SK-N-SH treated with all-trans-retinoic acid at 6 μM for 48 hours (cell line): ENCODE results near the gene CBLN4.

ENCODE experiments used
- ATAC-seq: fragments of 200-7000 bp; cut with Tn5 transposase; 3 replicates; pipeline ENCODE4 v1.9.1; 2020; ENCODE audit warnings: mild to moderate bottlenecking, moderate library complexity
- ARNTL ChIP-seq: fragments of 450-650 bp; formaldehyde crosslinking; IDR thresholded peaks from 2 replicates; pipeline ENCODE4 v1.5.0; 2020; ENCODE audit warnings: low read depth, mild to moderate bottlenecking, moderate library complexity, borderline replicate concordance
- BACH2 ChIP-seq: fragments of 250-450 bp; sonication (Bioruptor Pico); IDR thresholded peaks from 2 replicates; pipeline ENCODE4 v1.9.0; 2021; ENCODE audit warnings: mild to moderate bottlenecking, borderline replicate concordance
- CSDC2 ChIP-seq: fragments of 250-450 bp; sonication (Bioruptor Pico); IDR thresholded peaks from 2 replicates; pipeline ENCODE4 v1.5.0; 2020; ENCODE audit warnings: mild to moderate bottlenecking, moderate library complexity
- ESRRG ChIP-seq: fragments of 250-450 bp; sonication (Bioruptor Pico); IDR thresholded peaks from 2 replicates; pipeline ENCODE4 v1.6.1; 2021; ENCODE audit warnings: mild to moderate bottlenecking
- GLIS3 ChIP-seq: fragments of 250-450 bp; sonication (Bioruptor Pico); IDR thresholded peaks from 2 replicates; pipeline ENCODE4 v1.5.0; 2020; ENCODE audit warnings: mild to moderate bottlenecking, moderate library complexity
- ISL1 ChIP-seq: fragments of 250-450 bp; sonication (Bioruptor Pico); IDR thresholded peaks from 2 replicates; pipeline ENCODE4 v2.1.2; 2022; ENCODE audit warnings: mild to moderate bottlenecking, moderate library complexity
- OSR1 ChIP-seq: fragments of 250-450 bp; sonication (Bioruptor Pico); IDR thresholded peaks from 2 replicates; pipeline ENCODE4 v1.8.0; 2022; ENCODE audit warnings: moderate library complexity, mild to moderate bottlenecking, inconsistent platforms
- POU6F1 ChIP-seq: fragments of 250-450 bp; sonication (Bioruptor Pico); IDR thresholded peaks from 2 replicates; pipeline ENCODE4 v1.8.0; 2021; ENCODE audit warnings: low read depth, mild to moderate bottlenecking, moderate library complexity, borderline replicate concordance
- PPARA ChIP-seq: fragments of 250-450 bp; sonication (Bioruptor Pico); IDR thresholded peaks from 2 replicates; pipeline ENCODE4 v1.5.0; 2020; ENCODE audit warnings: mild to moderate bottlenecking, borderline replicate concordance
- RARB ChIP-seq: fragments of 250-450 bp; sonication (Bioruptor Pico); IDR thresholded peaks from 2 replicates; pipeline ENCODE4 v1.8.0; 2021; ENCODE audit warnings: mild to moderate bottlenecking, moderate library complexity
- TCF4 ChIP-seq: fragments of 250-450 bp; sonication (Bioruptor Pico); IDR thresholded peaks from 2 replicates; pipeline ENCODE4 v1.8.0; 2021; ENCODE audit warnings: mild to moderate bottlenecking, moderate library complexity, borderline replicate concordance
- TOX ChIP-seq: fragments of 250-450 bp; sonication (Bioruptor Pico); IDR thresholded peaks from 2 replicates; pipeline ENCODE4 v1.8.0; 2021; ENCODE audit warnings: mild to moderate bottlenecking, moderate library complexity, borderline replicate concordance
- TSHZ2 ChIP-seq: fragments of 250-450 bp; sonication (Bioruptor Pico); IDR thresholded peaks from 2 replicates; pipeline ENCODE4 v1.5.0; 2020; ENCODE audit warnings: mild to moderate bottlenecking, moderate library complexity
- ZC3H10 ChIP-seq: fragments of 250-450 bp; sonication (Bioruptor Pico); IDR thresholded peaks from 2 replicates; pipeline ENCODE4 v1.5.1; 2021; ENCODE audit warnings: mild to moderate bottlenecking, moderate library complexity
- ZFP3 ChIP-seq: fragments of 250-450 bp; sonication (Bioruptor Pico); IDR thresholded peaks from 2 replicates; pipeline ENCODE4 v1.5.0; 2020; ENCODE audit warnings: mild to moderate bottlenecking, moderate library complexity
- ZFP30 ChIP-seq: fragments of 450-650 bp; formaldehyde crosslinking; IDR thresholded peaks from 2 replicates; pipeline ENCODE4 v1.5.0; 2022; ENCODE audit warnings: mild to moderate bottlenecking, moderate library complexity
- ZNF565 ChIP-seq: fragments of 450-650 bp; formaldehyde crosslinking; conservative IDR thresholded peaks from 2 replicates; pipeline ENCODE4 v1.5.0; 2020; ENCODE audit warnings: low read depth, mild to moderate bottlenecking, moderate library complexity
- ZNF70 ChIP-seq: fragments of 450-650 bp; formaldehyde crosslinking; IDR thresholded peaks from 2 replicates; pipeline ENCODE4 v1.5.0; 2020; ENCODE audit warnings: mild to moderate bottlenecking, moderate library complexity
- ZNF8 ChIP-seq: fragments of 450-650 bp; formaldehyde crosslinking; IDR thresholded peaks from 2 replicates; pipeline ENCODE4 v1.5.0; 2020; ENCODE audit warnings: mild to moderate bottlenecking, moderate library complexity
- TF ChIP-seq, protein P1 (sequence below): fragments of 250-450 bp; sonication (Bioruptor Pico); IDR thresholded peaks from 2 replicates; pipeline ENCODE4 v1.8.0; 2020; ENCODE audit warnings: mild to moderate bottlenecking, moderate library complexity, borderline replicate concordance
- TF ChIP-seq, protein P2 (sequence below): fragments of 250-450 bp; sonication (Bioruptor Pico); IDR thresholded peaks from 2 replicates; pipeline ENCODE4 v1.5.1; 2020; ENCODE audit warnings: low read depth, mild to moderate bottlenecking, moderate library complexity
- TF ChIP-seq, protein P3 (sequence below): fragments of 250-450 bp; sonication (Bioruptor Pico); IDR thresholded peaks from 2 replicates; pipeline ENCODE4 v1.5.1; 2021; ENCODE audit warnings: mild to moderate bottlenecking, moderate library complexity

The CBLN4 gene

GRCh38 chr20:55974491-55975202 is 30.7 kb downstream of the CBLN4 start:
- no peak for TF ChIP-seq POU6F1
- TF ChIP-seq TOX = no peak
- no peak for TF ChIP-seq ZNF70 (CRISPR knock-in tag)
- no peak for TF ChIP-seq TCF4 (CRISPR knock-in tag)
- TF ChIP-seq BACH2 (CRISPR knock-in tag) = no peak
- TF ChIP-seq ZNF8 (CRISPR knock-in tag) = no peak
- TF ChIP-seq ISL1 (CRISPR knock-in tag) = no peak
- no peak for TF ChIP-seq RARB (CRISPR knock-in tag)
- TF ChIP-seq, protein P1, sequence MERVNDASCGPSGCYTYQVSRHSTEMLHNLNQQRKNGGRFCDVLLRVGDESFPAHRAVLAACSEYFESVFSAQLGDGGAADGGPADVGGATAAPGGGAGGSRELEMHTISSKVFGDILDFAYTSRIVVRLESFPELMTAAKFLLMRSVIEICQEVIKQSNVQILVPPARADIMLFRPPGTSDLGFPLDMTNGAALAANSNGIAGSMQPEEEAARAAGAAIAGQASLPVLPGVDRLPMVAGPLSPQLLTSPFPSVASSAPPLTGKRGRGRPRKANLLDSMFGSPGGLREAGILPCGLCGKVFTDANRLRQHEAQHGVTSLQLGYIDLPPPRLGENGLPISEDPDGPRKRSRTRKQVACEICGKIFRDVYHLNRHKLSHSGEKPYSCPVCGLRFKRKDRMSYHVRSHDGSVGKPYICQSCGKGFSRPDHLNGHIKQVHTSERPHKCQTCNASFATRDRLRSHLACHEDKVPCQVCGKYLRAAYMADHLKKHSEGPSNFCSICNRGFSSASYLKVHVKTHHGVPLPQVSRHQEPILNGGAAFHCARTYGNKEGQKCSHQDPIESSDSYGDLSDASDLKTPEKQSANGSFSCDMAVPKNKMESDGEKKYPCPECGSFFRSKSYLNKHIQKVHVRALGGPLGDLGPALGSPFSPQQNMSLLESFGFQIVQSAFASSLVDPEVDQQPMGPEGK = no peak
- TF ChIP-seq ZC3H10 (CRISPR knock-in tag) = no peak
- TF ChIP-seq ARNTL (CRISPR knock-in tag) = no peak
- no peak for TF ChIP-seq ZFP30
- TF ChIP-seq OSR1 (CRISPR knock-in tag) = no peak
- no peak for TF ChIP-seq TSHZ2 (CRISPR knock-in tag)
- TF ChIP-seq PPARA (CRISPR knock-in tag) = no peak
- TF ChIP-seq ZNF565 (CRISPR knock-in tag) = no peak
- TF ChIP-seq, protein P2, sequence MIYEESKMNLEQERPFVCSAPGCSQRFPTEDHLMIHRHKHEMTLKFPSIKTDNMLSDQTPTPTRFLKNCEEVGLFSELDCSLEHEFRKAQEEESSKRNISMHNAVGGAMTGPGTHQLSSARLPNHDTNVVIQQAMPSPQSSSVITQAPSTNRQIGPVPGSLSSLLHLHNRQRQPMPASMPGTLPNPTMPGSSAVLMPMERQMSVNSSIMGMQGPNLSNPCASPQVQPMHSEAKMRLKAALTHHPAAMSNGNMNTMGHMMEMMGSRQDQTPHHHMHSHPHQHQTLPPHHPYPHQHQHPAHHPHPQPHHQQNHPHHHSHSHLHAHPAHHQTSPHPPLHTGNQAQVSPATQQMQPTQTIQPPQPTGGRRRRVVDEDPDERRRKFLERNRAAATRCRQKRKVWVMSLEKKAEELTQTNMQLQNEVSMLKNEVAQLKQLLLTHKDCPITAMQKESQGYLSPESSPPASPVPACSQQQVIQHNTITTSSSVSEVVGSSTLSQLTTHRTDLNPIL (CRISPR knock-in tag) = no peak
- TF ChIP-seq ESRRG = no peak
- no peak for ATAC-seq

GRCh38 chr20:55964790-55965189 is 40.5 kb downstream of the CBLN4 start:
- no peak for ATAC-seq
- TF ChIP-seq BACH2 (CRISPR knock-in tag) (no peak), ZC3H10 (CRISPR knock-in tag) (no peak), ESRRG (no peak), ARNTL (CRISPR knock-in tag) (no peak), GLIS3 (CRISPR knock-in tag) (no peak), ISL1 (CRISPR knock-in tag) (no peak), ZFP3 (CRISPR knock-in tag) (no peak), CSDC2 (CRISPR knock-in tag) (no peak), TSHZ2 (CRISPR knock-in tag) (no peak), TOX (no peak), TCF4 (CRISPR knock-in tag) (no peak), OSR1 (CRISPR knock-in tag) (no peak), ZFP30 (no peak), POU6F1 (no peak)
- TF ChIP-seq, protein P3, sequence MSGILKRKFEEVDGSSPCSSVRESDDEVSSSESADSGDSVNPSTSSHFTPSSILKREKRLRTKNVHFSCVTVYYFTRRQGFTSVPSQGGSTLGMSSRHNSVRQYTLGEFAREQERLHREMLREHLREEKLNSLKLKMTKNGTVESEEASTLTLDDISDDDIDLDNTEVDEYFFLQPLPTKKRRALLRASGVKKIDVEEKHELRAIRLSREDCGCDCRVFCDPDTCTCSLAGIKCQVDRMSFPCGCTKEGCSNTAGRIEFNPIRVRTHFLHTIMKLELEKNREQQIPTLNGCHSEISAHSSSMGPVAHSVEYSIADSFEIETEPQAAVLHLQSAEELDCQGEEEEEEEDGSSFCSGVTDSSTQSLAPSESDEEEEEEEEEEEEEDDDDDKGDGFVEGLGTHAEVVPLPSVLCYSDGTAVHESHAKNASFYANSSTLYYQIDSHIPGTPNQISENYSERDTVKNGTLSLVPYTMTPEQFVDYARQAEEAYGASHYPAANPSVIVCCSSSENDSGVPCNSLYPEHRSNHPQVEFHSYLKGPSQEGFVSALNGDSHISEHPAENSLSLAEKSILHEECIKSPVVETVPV (CRISPR knock-in tag) = no peak
- TF ChIP-seq, protein P1 = no peak
